ENCODE data around the gene ZSCAN10. TPM values are rescaled to one million over a fixed set of nuclear protein-coding genes. Genes with fewer than 3 reads are reported as not detected.

ZSCAN10 gene
- total RNA-seq, 2 experiments from 2014 or later: 0.21 to 0.23 TPM

DNA sequence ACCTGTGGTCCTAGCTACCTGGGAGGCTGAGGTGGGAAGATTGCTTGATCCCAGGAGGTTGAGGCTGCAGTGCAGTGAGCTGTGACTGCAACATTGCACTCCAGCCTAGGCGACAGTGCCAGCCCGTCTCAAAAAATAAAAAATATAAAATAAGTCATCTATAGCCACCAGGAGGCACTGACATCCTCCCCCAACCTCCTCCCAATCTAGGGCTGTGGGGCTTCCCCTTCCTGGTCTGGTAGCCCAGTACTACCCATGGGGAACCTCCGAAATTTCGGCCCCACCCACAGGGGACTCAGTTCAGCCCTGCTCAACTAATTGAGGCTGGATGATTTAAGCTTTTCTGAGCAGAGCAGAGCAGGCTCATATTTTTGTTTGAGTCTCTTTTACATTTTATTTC lies 3.2 kb downstream of the ZSCAN10 start:
- Mint-ChIP-seq H3K36me3 (no peaks in the 10 kb centered on the region), H3K4me1 (peaks cover 54% of the 10 kb centered on the region), H3K27ac (peak overlapping the region; percentile 65), H3K4me3 (no peak overlapping the region), H3K27me3 (no peaks in the 10 kb centered on the region), H3K9me3 (ENCODE audit: low read depth) (no peaks in the 10 kb centered on the region)
- peak; percentile 89 for DNase-seq
- ATAC-seq: peak; percentile 72
- CTCF ChIA-PET: interaction anchor here (0.6 to 21.7 kb wide), 17 partner anchors 8 to 75 kb away, joined by 3 to 400 read pairs (median 5); partner anchors contain the start of genes IL32 and ZNF213

GRCh38 chr16:3094289-3095027 lies 4.6 kb downstream of the ZSCAN10 start:
- Mint-ChIP-seq H3K4me3 (no peak overlapping the region), H3K36me3 (no peaks in the 10 kb centered on the region), H3K4me1 (peaks cover 46% of the 10 kb centered on the region), H3K27ac (peak overlapping the region; percentile 69), H3K27me3 (no peaks in the 10 kb centered on the region), H3K9me3 (ENCODE audit: low read depth) (no peaks in the 10 kb centered on the region)
- CTCF ChIA-PET: interaction anchor here (0.7 to 21.7 kb wide), 9 partner anchors 10 to 74 kb away, joined by 3 to 400 read pairs (median 8); partner anchors contain the start of genes TNFRSF12A and ZNF213
- ATAC-seq (peak; percentile 26), DNase-seq (peak; percentile 73)

DNA sequence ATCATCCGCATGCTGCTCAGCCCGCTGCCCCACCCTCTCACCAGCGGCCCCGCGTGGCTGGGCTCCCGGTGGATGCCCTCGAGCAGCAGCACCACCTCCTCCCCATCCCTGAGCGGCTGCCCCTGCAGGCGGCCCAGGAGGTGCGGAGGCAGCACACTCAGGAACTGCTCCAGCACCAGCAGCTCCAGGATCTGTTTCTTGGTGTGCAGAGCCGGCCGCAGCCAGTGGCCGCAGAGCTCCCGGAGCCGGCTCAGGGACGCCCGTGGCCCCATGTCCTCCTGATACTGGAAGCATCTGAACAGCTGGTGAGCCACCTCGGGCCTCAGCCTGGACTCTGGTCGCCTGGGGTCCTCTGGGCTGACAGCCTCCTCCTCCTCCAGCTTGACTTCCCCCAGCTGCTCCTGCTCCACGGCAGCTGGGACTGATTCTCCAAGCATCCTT lies 6.6 kb downstream of the ZSCAN10 start:
- Mint-ChIP-seq H3K27me3 (no peaks in the 10 kb centered on the region), H3K4me1 (peaks cover 42% of the 10 kb centered on the region), H3K27ac (no peak overlapping the region), H3K9me3 (ENCODE audit: low read depth) (no peaks in the 10 kb centered on the region), H3K4me3 (no peak overlapping the region), H3K36me3 (no peaks in the 10 kb centered on the region)
- DNase-seq: no peak
- CTCF ChIA-PET: interaction anchor here (0.8 to 21.7 kb wide), 10 partner anchors 8 to 74 kb away, joined by 3 to 400 read pairs (median 5); partner anchors contain the start of genes TNFRSF12A and ZNF213
- no peak for ATAC-seq

DNA sequence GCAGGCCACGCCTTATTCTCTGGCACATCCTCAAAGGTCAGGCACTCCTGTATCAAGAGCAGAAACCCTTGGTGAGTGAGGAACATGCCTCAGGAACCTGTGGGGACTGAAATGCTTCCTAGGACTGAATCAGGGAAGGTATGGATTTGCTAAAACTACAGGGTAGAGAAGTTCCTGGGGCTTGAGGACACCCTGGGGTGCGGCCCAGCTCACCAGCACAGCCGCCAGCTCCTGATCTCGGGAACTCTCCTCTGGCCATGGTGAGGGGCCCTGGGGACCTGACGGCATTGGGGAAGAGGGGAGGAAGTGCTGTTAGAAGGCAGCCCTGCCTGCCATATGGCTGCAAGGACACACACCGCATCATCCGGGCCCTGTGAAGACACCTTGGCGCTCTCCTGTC lies 7.5 kb downstream of the ZSCAN10 start:
- Mint-ChIP-seq H3K4me1 (peaks cover 41% of the 10 kb centered on the region), H3K36me3 (no peaks in the 10 kb centered on the region), H3K9me3 (ENCODE audit: low read depth) (no peaks in the 10 kb centered on the region), H3K4me3 (no peak overlapping the region), H3K27me3 (no peaks in the 10 kb centered on the region), H3K27ac (peak overlapping the region; percentile 64)
- DNase-seq (no peak), ATAC-seq (no peak)
- CTCF ChIA-PET: interaction anchor here (1.1 to 21.7 kb wide), 6 partner anchors 9 to 40 kb away, joined by 3 to 400 read pairs (median 6); partner anchors contain the start of gene ZNF213

DNA sequence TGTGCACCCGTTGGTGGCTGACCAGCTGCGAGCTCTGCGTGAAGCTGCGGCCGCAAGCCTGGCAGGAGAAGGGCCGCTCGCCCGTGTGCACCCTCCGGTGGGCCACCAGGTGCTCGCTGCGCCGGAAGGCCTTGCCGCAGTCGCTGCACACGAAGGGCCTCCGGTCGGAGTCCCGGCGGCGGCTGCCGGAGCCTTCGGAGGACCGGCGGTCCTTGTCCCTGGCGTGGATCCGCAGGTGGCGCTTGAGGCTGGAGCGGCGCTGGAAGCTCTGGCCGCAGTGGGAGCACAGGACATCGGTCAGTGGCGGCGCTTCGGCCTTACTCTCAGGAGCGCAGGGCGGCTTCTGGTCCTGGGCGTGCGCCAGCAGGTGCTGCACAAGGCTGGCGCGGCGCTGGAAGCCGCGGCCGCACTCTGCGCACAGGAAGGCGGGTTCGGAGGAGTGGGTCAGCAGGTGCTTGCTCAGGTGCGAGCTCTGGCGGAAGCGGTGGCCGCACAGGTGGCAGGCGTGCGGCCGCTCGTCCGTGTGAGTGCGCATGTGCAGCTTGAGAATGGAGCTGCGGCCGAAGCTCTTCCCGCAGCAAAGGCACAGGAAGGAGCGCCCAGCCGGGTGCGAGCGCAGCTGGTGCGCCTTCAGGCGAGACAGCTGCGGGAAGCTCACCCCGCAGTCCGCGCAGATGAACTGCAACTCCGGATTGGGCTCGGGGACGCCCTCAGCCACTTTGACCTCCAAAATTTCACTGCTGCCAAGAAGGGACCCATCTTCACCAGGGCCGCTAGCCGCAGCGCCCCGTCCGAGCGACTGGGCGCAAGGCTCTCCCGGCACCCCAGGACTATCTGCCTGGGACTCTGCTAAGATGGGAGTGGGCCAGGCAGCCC lies 9.1 kb downstream of the ZSCAN10 start:
- Mint-ChIP-seq H3K4me1 (peaks cover 38% of the 10 kb centered on the region), H3K36me3 (peaks cover 1% of the 10 kb centered on the region), H3K27ac (no peak overlapping the region), H3K4me3 (no peak overlapping the region), H3K9me3 (ENCODE audit: low read depth) (no peaks in the 10 kb centered on the region), H3K27me3 (no peaks in the 10 kb centered on the region)
- ATAC-seq: no peak
- no peak for DNase-seq
- CTCF ChIA-PET: interaction anchor here (1.1 to 21.7 kb wide), 8 partner anchors 10 to 75 kb away, joined by 3 to 400 read pairs (median 6); partner anchors contain the start of gene ZNF213

GRCh38 chr16:3088925-3089716 lies 10.0 kb downstream of the ZSCAN10 start:
- no peak for ATAC-seq
- H3K4me1 Mint-ChIP-seq: peaks cover 35% of the 10 kb centered on the region

GRCh38 chr16:3088450-3088849 lies 10.6 kb downstream of the ZSCAN10 start:
- Mint-ChIP-seq H3K27me3 (no peaks in the 10 kb centered on the region), H3K27ac (no peak overlapping the region), H3K4me1 (peaks cover 33% of the 10 kb centered on the region), H3K4me3 (no peak overlapping the region), H3K36me3 (peaks cover 4% of the 10 kb centered on the region), H3K9me3 (ENCODE audit: low read depth) (no peaks in the 10 kb centered on the region)
- no peak for ATAC-seq
- CTCF ChIA-PET: interaction anchor here (1.1 to 21.7 kb wide), 4 partner anchors 8 to 43 kb away, joined by 3 to 400 read pairs (median 6); partner anchors contain the start of gene ZNF213
- DNase-seq: no peak

More at GRCh38 chr16:3088925-3089716, 10.0 kb downstream of the ZSCAN10 start:
- CTCF ChIA-PET: interaction anchor here (1.1 to 21.7 kb wide), 4 partner anchors 7 to 42 kb away, joined by 3 to 400 read pairs (median 6); partner anchors contain the start of gene ZNF213
- no peak overlapping the region for H3K4me3 Mint-ChIP-seq
- peaks cover 2% of the 10 kb centered on the region for H3K36me3 Mint-ChIP-seq
- no peaks in the 10 kb centered on the region for H3K27me3 Mint-ChIP-seq
- H3K27ac Mint-ChIP-seq: no peak overlapping the region
- DNase-seq: no peak
- no peaks in the 10 kb centered on the region for H3K9me3 Mint-ChIP-seq (ENCODE audit: low read depth)

GRCh38 chr16:3087243-3088235 lies 11.6 kb downstream of the ZSCAN10 start:
- no peak for DNase-seq
- H3K9me3 Mint-ChIP-seq (ENCODE audit: low read depth): no peaks in the 10 kb centered on the region
- H3K27ac Mint-ChIP-seq: peak overlapping the region; percentile 50
- peak; percentile 23 for ATAC-seq
- CTCF ChIA-PET: interaction anchor here (1.2 to 21.7 kb wide), 6 partner anchors 9 to 56 kb away, joined by 3 to 400 read pairs (median 6); partner anchors contain the start of gene ZNF213
- H3K27me3 Mint-ChIP-seq: no peaks in the 10 kb centered on the region
- H3K36me3 Mint-ChIP-seq: peaks cover 6% of the 10 kb centered on the region
- peaks cover 36% of the 10 kb centered on the region for H3K4me1 Mint-ChIP-seq
- H3K4me3 Mint-ChIP-seq: no peak overlapping the region

DNA sequence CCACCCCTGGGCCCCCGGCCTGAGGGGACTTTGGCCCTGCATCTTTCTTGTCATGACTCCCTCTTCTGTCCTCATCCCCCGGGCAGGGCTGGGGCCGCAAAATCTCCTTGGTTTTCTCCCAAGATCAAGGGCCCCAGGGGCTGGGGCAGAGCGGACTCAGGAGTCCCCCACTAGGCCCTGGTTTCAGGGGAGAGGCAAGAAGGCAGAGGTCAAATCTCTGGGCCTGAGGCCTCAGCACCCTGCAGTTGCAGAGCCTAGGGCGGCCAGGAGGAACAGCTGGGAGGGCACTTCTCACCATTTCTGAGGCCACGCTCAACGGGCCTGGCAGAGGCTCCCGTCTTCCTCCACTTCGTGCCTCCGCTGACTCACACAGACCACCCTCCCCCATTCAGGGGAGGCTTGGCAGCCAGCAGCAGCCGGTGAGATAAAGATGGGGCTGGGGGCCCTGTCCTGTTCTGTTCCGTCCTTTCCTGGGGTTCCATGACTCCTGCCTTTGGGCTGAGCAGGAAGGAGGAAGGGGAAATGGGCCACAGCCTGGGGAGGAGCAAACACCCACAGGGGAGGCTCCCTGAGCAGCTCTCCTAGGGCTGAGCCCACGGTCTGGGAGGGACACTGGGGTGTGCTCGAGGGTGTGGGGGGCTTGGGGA lies 12.4 kb downstream of the ZSCAN10 start:
- CTCF ChIA-PET: interaction anchor here (1.2 to 2.2 kb wide), 5 partner anchors 9 to 55 kb away, joined by 3 to 6 read pairs (median 5); no protein-coding TSS in a partner anchor
- ATAC-seq (peak; percentile 12), DNase-seq (no peak)
- Mint-ChIP-seq H3K4me1 (peaks cover 36% of the 10 kb centered on the region), H3K9me3 (ENCODE audit: low read depth) (no peaks in the 10 kb centered on the region), H3K36me3 (peaks cover 10% of the 10 kb centered on the region), H3K4me3 (no peak overlapping the region), H3K27me3 (no peaks in the 10 kb centered on the region), H3K27ac (no peak overlapping the region)

DNA sequence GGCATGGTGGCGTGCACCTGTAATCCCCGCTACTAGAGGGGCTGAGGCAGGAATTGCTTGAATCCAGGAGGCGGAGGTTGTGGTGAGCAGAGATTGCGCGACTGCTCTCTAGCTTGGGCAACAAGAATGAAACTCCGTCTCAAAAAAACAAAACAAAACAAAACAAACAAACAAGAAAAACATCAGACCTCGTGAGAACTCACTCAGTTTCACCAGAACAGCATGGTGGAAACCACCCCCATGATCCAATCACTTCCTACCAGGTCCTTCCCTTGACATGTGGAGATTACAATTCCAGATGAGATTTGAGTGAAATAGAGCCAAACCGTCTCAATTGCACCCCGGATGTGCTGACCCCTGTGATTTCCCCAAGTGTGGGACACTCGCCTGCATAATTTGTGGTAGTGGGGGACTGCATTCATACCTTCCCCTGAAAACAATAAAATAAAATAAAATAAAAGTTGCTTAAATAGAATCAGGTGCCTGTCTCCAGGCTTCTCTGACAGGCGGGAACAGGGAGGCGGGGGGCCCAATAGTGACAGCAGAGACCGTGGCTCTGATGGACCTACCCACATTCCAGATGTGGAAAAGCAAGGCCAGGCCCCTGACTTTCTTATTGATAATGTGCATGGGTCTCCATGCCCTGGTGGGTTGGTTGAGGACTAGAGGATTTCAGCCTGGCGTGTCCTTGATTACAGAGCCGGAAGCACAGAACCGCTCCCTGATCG lies 13.1 kb downstream of the ZSCAN10 start:
- no peak overlapping the region for H3K4me3 Mint-ChIP-seq
- no peaks in the 10 kb centered on the region for H3K27me3 Mint-ChIP-seq
- peaks cover 36% of the 10 kb centered on the region for H3K4me1 Mint-ChIP-seq
- no peak for ATAC-seq
- CTCF ChIA-PET: interaction anchor here (1.5 kb wide), 1 partner anchor 10 kb away, joined by 6 read pairs; no protein-coding TSS in a partner anchor
- no peak for DNase-seq
- H3K36me3 Mint-ChIP-seq: peaks cover 12% of the 10 kb centered on the region
- peak overlapping the region; percentile 2 for H3K27ac Mint-ChIP-seq
- no peaks in the 10 kb centered on the region for H3K9me3 Mint-ChIP-seq (ENCODE audit: low read depth)

All from activated CD8-positive, alpha-beta memory T cell treated with anti-CD3 and anti-CD28 coated beads, Interleukin-2, amount 10 ng/mL, durations not matched to agents 7 days and 5 days (primary cell).